GM19395 (cell line): ENCODE results near the gene SRGAP2B.
"Not testable (repeated sequence)": the region's sequence is repeated elsewhere in the genome, so short reads cannot be mapped to it uniquely, and the experiment has no call there.

Experiments
- ATAC-seq: cut with Tn5 transposase; IDR thresholded peaks from one replicate; pipeline ENCODE4 v1.9.1; 2021; ENCODE audit warnings: mild to moderate bottlenecking, moderate library complexity; ENCODE audit not compliant: unreplicated experiment

Gene SRGAP2B

GRCh38 chr1:145047553-145047952 is 47.6 kb downstream of the SRGAP2B start:
- ATAC-seq: peak; percentile 80

GRCh38 chr1:145045571-145046273 is 49.4 kb downstream of the SRGAP2B start:
- ATAC-seq: not testable (repeated sequence)

GRCh38 chr1:145041519-145041918 is 53.6 kb downstream of the SRGAP2B start:
- peak; percentile 76 for ATAC-seq

DNA sequence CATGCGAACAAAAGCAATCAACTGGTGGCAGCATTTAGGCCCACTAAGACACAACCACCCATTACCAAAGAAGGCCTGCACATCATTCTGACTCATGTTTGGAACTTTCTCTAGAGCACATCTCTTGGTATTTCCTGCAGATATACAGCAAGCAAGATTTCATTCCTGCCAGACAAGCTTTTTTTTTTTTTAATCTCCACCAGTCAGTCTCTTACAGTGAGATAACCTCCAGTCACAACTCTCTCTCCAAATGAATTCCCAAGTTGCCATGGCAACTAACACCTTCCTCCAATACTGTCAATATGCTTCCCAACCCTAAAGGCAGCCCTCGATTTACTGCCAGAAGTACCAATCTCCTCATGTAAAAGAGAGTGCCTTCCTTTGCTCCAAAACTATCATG is 59.1 kb downstream of the SRGAP2B start:
- not testable (repeated sequence) for ATAC-seq

GRCh38 chr1:145033523-145033922 is 61.6 kb downstream of the SRGAP2B start:
- ATAC-seq: not testable (repeated sequence)

DNA sequence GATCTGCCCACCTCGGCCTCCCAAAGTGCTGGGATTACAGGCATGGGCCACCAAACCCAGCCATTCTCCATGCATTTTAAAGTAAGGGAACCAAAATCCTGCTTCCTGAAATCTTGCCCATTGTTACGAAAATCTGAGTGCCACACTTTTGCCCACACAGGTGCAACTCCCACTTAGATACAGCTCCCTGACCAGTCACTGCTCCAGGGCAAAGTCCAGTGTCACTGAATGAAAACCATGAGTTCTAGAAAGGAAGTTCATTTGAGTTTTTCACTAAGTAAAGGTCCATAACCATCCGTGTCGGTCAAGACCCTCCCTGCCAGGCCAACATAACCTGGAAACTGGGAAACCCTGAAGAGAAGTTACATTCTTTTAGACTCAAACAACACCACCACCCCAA is 67.9 kb downstream of the SRGAP2B start:
- not testable (repeated sequence) for ATAC-seq

GRCh38 chr1:145025286-145025685 is 69.8 kb downstream of the SRGAP2B start:
- ATAC-seq: not testable (repeated sequence)

DNA sequence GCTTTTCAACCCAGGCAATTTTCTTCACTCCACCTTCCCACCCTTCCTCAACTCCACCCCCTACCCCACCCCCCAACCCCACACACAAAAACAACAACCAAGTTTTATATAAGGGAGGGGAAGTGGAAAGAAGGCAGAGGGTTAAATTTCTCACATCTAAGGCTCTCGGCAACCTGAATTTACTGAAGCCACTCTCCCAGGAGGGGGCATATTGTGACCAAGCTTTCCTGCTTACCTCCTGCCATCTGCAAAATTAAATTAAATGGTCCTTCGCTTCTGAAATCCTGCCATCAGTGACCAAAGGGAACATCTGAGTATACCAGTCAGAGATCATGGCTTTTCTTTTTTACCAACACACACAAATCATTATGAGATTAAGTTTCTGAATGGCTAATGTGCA is 72.9 kb downstream of the SRGAP2B start:
- ATAC-seq: not testable (repeated sequence)

- not testable (repeated sequence) for ATAC-seq
These were observed 73.4 kb downstream of the SRGAP2B start for GRCh38 chr1:145021749-145022148.

DNA sequence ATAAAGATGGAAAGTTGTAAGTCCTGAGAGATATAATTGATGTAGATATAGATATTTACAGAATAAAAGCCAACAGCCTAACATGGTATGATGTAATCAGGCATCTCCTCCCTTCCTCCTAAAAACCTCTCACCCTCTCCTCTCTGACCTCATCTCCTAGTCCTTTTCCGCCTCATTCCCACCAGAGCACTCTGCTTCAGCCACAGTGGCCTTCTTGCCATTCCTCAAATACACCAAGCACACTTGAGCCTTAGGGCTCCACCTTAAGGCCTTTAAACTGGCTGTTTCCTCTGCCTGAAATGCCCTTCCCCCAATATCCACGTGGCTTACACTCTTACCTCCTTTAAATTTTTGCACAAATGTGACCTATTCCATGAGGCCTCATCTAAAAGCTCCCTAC is 75.4 kb downstream of the SRGAP2B start:
- not testable (repeated sequence) for ATAC-seq

GRCh38 chr1:145017725-145018124 is 77.4 kb downstream of the SRGAP2B start:
- not testable (repeated sequence) for ATAC-seq

GRCh38 chr1:145016492-145016862 is 78.7 kb downstream of the SRGAP2B start:
- ATAC-seq: not testable (repeated sequence)

- peak; percentile 63 for ATAC-seq
These were observed 79.2 kb downstream of the SRGAP2B start for GRCh38 chr1:145015744-145016491.

DNA sequence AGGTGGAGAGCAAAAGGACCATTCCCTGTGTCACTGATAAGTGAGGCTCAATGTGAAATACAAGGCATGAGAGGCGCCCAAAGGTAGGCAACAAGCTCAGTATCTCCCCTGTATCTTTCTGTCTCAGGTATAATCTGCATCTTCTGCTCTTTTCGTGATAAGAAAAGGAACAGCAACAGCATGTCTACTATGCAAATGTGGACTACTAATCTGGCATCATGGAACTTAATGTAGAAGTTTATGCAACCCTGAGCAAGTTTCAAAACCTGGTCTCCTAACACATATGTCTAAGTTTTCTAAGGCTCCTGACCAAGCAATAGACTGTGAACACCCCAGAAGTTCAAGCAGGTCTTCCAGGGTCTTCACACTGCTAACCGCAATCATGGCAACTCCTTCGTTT is 81.8 kb downstream of the SRGAP2B start:
- peak; percentile 43 for ATAC-seq

- ATAC-seq: not testable (repeated sequence)
These were observed 83.3 kb downstream of the SRGAP2B start for GRCh38 chr1:145011811-145012210.

DNA sequence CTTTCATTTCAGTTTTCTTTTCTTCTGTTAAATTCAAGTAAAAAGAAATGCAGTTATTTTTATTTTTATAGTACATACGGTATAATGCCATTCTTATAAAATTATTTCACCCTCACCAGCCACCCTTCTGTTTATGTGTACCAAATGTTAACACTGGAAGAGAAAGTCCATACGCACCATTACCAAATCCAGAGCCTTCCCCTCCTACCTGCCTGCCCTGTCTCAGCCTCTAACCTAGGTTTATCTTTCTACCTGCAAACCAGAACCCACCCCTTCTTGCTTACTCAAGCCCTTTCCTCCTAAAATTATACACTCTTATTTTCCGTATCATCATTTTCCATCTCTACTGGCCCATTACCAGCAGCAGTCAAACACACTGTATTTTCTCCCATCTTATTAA is 84.5 kb downstream of the SRGAP2B start:
- ATAC-seq: not testable (repeated sequence)

DNA sequence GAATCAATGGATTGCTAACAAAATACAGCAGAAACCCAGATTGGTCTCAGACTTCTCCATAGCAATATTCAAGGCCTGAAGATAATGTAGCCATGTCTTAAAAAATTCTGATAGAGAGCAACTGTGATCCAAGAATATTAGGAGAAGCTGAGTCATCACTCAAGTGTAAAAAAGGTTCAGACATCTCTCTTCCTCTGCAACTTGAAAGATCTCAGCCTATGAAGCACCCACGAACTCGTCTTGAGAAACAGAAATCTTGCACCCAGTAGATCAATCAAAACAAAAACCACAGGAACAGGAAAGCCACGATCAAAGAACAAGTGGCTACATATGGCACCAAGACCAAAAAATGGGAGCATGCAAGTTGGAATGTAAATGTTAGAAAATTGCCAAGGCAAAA is 85.2 kb downstream of the SRGAP2B start:
- not testable (repeated sequence) for ATAC-seq

- peak; percentile 57 for ATAC-seq
These were observed 86.7 kb downstream of the SRGAP2B start for GRCh38 chr1:145008388-145008787.

DNA sequence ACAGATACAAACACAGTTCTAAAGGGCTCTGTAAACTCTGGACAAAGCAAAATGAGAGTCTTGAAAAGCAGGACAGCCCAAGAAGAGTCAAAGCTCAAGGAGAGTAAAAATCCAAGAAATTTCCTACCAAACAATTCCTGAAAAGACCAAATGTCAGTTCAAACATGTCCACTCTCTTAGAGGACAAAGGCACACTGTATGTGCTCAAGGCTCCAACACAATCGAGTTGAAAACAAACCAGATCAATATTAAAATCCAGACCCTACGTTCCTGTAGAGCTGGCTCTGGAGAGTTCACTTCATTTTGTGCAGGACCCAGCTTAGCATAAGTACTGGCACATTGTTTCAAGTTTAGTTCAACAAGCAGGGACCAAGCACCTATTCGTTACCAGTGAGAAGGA is 90.0 kb downstream of the SRGAP2B start:
- not testable (repeated sequence) for ATAC-seq

DNA sequence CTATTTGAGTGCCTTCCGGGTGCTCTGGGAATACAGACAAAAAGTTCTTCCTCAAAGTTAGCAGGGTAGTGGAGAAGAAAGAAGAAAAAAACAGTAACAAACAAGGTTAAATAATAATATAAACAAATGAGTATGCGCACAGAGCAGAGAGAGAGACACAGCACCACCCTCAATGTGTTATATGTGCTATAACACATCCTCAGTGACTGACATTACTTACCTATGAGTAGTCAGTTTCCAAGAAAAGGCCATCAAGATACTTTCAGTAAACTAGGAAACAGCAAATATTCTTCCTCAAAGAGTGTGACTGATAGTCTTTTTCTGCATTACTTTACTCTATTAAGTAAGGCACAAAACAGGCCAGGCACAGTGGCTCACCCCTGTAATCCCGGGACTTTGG is 93.7 kb downstream of the SRGAP2B start:
- not testable (repeated sequence) for ATAC-seq

GRCh38 chr1:145000743-145001326 is 94.3 kb downstream of the SRGAP2B start:
- ATAC-seq: not testable (repeated sequence)
